A549 (cell line): ENCODE data around the gene UTF1. TPM values are rescaled to one million over a fixed set of nuclear protein-coding genes. Genes with fewer than 3 reads are reported as not detected.

Experiments used
- ATAC-seq, 2 experiments: fragments of 200-7000 bp in 1 of 2; fragments of >200 bp in 1 of 2; cut with Nextera tagmentation in 1 of 2; cut with Tn5 transposase in 1 of 2; 3 replicates each; pipeline versions ENCODE4 v1.8.0 to v1.9.1; 2018 to 2020; ENCODE audit warnings: mild to moderate bottlenecking in 1 of 2, moderate library complexity in 1 of 2
- CTCF ChIA-PET: fragments of 300-600 bp; sonication (Branson Sonifier 250); formaldehyde crosslinking; extraction: SDS; loops from one replicate; lab custom pipeline; 2021; ENCODE audit warnings: antibody characterized with exemption, inconsistent platforms; lab: Yijun Ruan, JAX
- POLR2A ChIA-PET: fragments of 350-600 bp; formaldehyde crosslinking; extraction: SDS; loops from one replicate; lab custom pipeline; 2021; ENCODE audit warnings: antibody characterized with exemption, inconsistent platforms; lab: Yijun Ruan, JAX
- DNase-seq, 2 experiments: peaks; one replicate each; pipeline versions ENCODE4 v3.0.0 to v3.0.0-alpha.2; 2011 to 2016; ENCODE audit warnings: low read depth in 1 of 2, low spot score in 1 of 2
- FAIRE-seq: peaks from 2 replicates; lab custom pipeline; 2011; peaks lifted over from hg19 to GRCh38; lab: Jason Lieb, UNC
- H3K27ac ChIP-seq, 2 experiments: fragments of >200 bp; sonication (Bioruptor Twin); formaldehyde crosslinking; 3 replicates each; pipeline ENCODE4 v1.5.1; 2016 to 2017
- H3K4me1 ChIP-seq: fragments of >200 bp; sonication (Bioruptor Twin); formaldehyde crosslinking; 3 replicates; pipeline ENCODE4 v1.6.1; 2016
- H3K4me2 ChIP-seq: fragments of >200 bp; sonication (Bioruptor Twin); formaldehyde crosslinking; 3 replicates; pipeline ENCODE4 v1.6.1; 2016
- H3K4me3 ChIP-seq: fragments of >200 bp; sonication (Bioruptor Twin); formaldehyde crosslinking; 3 replicates; pipeline ENCODE4 v1.5.1; 2016
- H3K9me3 ChIP-seq: fragments of >200 bp; sonication (Bioruptor Twin); formaldehyde crosslinking; 3 replicates; pipeline ENCODE4 v1.6.1; 2016
- BHLHE40 ChIP-seq: IDR thresholded peaks from 2 replicates; pipeline ENCODE4 v1.6.1; 2012; ENCODE audit warnings: low read depth, low read length, inconsistent platforms
- CHD2 ChIP-seq: fragments of 150-350 bp; IDR thresholded peaks from 2 replicates; pipeline ENCODE4 v1.6.1; 2014; ENCODE audit warnings: low read length; ENCODE audit not compliant: partially characterized antibody
- CHD4 ChIP-seq: fragments of 200-600 bp; sonication (generic); IDR thresholded peaks from 2 replicates; pipeline ENCODE4 v1.6.1; 2016; ENCODE audit warnings: antibody characterized with exemption, mild to moderate bottlenecking, borderline replicate concordance
- EHF ChIP-seq: fragments of 250-450 bp; sonication (Bioruptor Pico); IDR thresholded peaks from 2 replicates; pipeline ENCODE4 v1.5.0; 2020; ENCODE audit warnings: mild to moderate bottlenecking
- EP300 ChIP-seq, 2 experiments: fragments of >200 bp; sonication (Bioruptor Twin); formaldehyde crosslinking; IDR thresholded peaks; 2 replicates in 1 of 2; 3 replicates in 1 of 2; pipeline ENCODE4 v1.6.1; 2016 to 2017
- FOSB ChIP-seq: fragments of 250-450 bp; sonication (Bioruptor Pico); IDR thresholded peaks from 2 replicates; pipeline ENCODE4 v1.5.0; 2020; ENCODE audit warnings: mild to moderate bottlenecking, moderate library complexity
- HEYL ChIP-seq: fragments of 250-450 bp; sonication (Bioruptor Pico); IDR thresholded peaks from 2 replicates; pipeline ENCODE4 v1.8.0; 2021; ENCODE audit warnings: mild to moderate bottlenecking, moderate library complexity
- HOXA7 ChIP-seq: fragments of 250-450 bp; sonication (Bioruptor Pico); IDR thresholded peaks from 2 replicates; pipeline ENCODE4 v1.5.0; 2020; ENCODE audit warnings: mild to moderate bottlenecking, moderate library complexity
- JUN ChIP-seq, 2 experiments: fragments of >200 bp; sonication (Bioruptor Twin); formaldehyde crosslinking; IDR thresholded peaks; 2 replicates in 1 of 2; 3 replicates in 1 of 2; pipeline ENCODE4 v1.6.1; 2016 to 2017
- JUNB ChIP-seq: fragments of >200 bp; sonication (Bioruptor Twin); formaldehyde crosslinking; IDR thresholded peaks from 2 replicates; pipeline ENCODE4 v1.6.1; 2016
- NFE2L2 ChIP-seq: fragments of 150-350 bp; conservative IDR thresholded peaks from 2 replicates; pipeline ENCODE4 v1.6.1; 2014; ENCODE audit warnings: low read length
- NPAS2 ChIP-seq: fragments of 250-450 bp; sonication (Bioruptor Pico); IDR thresholded peaks from 2 replicates; pipeline ENCODE4 v1.8.0; 2022; ENCODE audit warnings: mild to moderate bottlenecking, moderate library complexity, borderline replicate concordance
- NR3C1 ChIP-seq: fragments of >200 bp; sonication (Bioruptor Twin); formaldehyde crosslinking; IDR thresholded peaks from 3 replicates; pipeline ENCODE4 v1.6.1; 2017
- RAD21 ChIP-seq, 2 experiments: fragments of >200 bp in 1 of 2; sonication (Bioruptor Twin) in 1 of 2; formaldehyde crosslinking in 1 of 2; IDR thresholded peaks in 1 of 2; conservative IDR thresholded peaks in 1 of 2; 2 replicates in 1 of 2; 3 replicates in 1 of 2; pipeline ENCODE4 v1.6.1; 2012 to 2018; ENCODE audit warnings: inconsistent platforms in 1 of 2
- RARB ChIP-seq: fragments of 250-450 bp; sonication (Bioruptor Pico); IDR thresholded peaks from 2 replicates; pipeline ENCODE4 v1.8.0; 2021; ENCODE audit warnings: mild to moderate bottlenecking, moderate library complexity
- RFX5 ChIP-seq: fragments of 450-650 bp; IDR thresholded peaks from 2 replicates; pipeline ENCODE4 v1.7.1; 2014; ENCODE audit warnings: antibody characterized with exemption, mild to moderate bottlenecking, moderate library complexity
- SMC3 ChIP-seq: fragments of >200 bp; sonication (Bioruptor Twin); formaldehyde crosslinking; IDR thresholded peaks from 3 replicates; pipeline ENCODE4 v1.6.1; 2018; ENCODE audit warnings: inconsistent platforms
- ZFP36 ChIP-seq: fragments of 450-650 bp; IDR thresholded peaks from 2 replicates; pipeline ENCODE4 v1.6.1; 2014; ENCODE audit warnings: borderline replicate concordance; ENCODE audit not compliant: partially characterized antibody
- WGBS: methylation state at CpG from one replicate; pipeline ENCODE4 v1.1.6; 2017; ENCODE audit errors: missing lambda C conversion rate; 5-methylcytosine and 5-hydroxymethylcytosine counted together
- polyA plus RNA-seq, 4 experiments: library from polyadenylated mRNA; depleted of rRNA in 3 of 4; stranded (reverse); fragments of >200 nt; fragmentation: RNase III in 1 of 4; extraction: RNeasy Plus Mini Kit Qiagen cat#74134 plus additional on column Dnase treatment in 1 of 4; gene quantifications; 2 replicates in 3 of 4; 3 replicates in 1 of 4; pipeline ENCODE4 v1.2.3, GENCODE V29; 2011 to 2017
- TF ChIP-seq, protein P1 (sequence below): fragments of 450-650 bp; IDR thresholded peaks from 2 replicates; pipeline ENCODE4 v1.6.1; 2014; ENCODE audit warnings: antibody characterized with exemption
- TF ChIP-seq, protein P2 (sequence below): fragments of 150-350 bp; IDR thresholded peaks from 2 replicates; pipeline ENCODE4 v1.6.1; 2014; ENCODE audit warnings: low read depth, mild to moderate bottlenecking, low read length

UTF1 gene
- polyA plus RNA-seq, 2 of the 4 experiments (the other 2 are of a cell fraction): not detected

DNA sequence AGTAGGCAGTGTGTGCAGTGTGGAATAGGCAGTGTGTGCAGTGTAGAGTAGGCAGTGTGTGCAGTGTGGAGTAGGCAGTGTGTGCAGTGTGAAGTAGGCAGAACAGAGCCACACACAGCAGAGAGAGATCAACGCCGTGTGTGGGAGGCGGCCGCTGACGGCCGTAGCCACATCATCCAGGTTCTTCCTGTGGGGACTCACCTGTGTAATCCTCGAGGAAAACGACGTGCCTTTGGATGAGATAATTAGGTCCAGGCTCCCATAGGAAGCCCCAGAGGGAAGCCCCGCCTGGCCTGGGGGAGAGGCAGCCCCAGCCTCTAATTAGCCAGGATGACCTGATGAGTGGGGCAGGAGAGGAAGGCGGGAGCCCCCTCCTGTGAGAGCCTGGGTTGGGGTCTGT is 44.6 kb upstream of the UTF1 start:
- no peak overlapping the region for H3K27ac ChIP-seq
- H3K9me3 ChIP-seq: no peaks in the 10 kb centered on the region
- DNase-seq (no peak), ATAC-seq (no peak), FAIRE-seq (no peak)
- no peak for TF ChIP-seq FOSB
- TF ChIP-seq EHF: no peak
- TF ChIP-seq NPAS2 (CRISPR knock-in tag): no peak
- TF ChIP-seq SMC3: no peak
- H3K4me2 ChIP-seq: no peak overlapping the region
- WGBS: 52% methylated on average over 10 of the region's 11 CpGs
- ChIA-PET CTCF (no interaction called here), POLR2A (no interaction called here)
- no peak overlapping the region for H3K4me3 ChIP-seq
- H3K4me1 ChIP-seq: no peaks in the 10 kb centered on the region

DNA sequence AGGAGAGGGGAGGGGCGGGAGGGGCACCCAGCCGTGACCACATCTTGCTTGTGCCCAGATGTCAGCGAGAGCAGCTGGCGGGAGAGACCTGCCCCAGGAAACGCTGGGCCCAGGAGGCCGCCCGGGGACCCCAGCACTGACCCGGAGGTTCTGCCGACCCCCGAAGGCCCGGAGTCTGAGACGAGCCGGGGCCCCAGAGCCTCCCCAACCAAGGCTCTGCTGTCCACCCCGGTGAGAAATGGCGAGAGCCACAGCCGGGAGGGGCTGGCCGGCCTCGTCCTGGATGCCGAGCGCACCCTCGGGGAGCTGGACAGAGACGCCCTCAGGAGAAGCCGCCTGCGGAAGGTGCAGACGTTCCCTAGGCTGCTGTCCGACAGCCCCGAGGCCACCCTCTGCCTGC is 44.1 kb upstream of the UTF1 start:
- no peak for TF ChIP-seq JUNB
- TF ChIP-seq ZFP36: no peak
- no peak for TF ChIP-seq NR3C1
- no peaks in the 10 kb centered on the region for H3K4me1 ChIP-seq
- ChIA-PET POLR2A (no interaction called here), CTCF (interaction anchor here (1.5 to 1.6 kb wide), 2 partner anchors 11 to 42 kb away, joined by 3 to 5 read pairs; no protein-coding TSS in a partner anchor)
- no peaks in the 10 kb centered on the region for H3K9me3 ChIP-seq
- no peak overlapping the region for H3K4me3 ChIP-seq
- FAIRE-seq (no peak), DNase-seq (no peak), ATAC-seq (no peak)
- 70% methylated on average over 16 of the region's 27 CpGs for WGBS
- H3K27ac ChIP-seq: no peak overlapping the region
- no peak overlapping the region for H3K4me2 ChIP-seq

DNA sequence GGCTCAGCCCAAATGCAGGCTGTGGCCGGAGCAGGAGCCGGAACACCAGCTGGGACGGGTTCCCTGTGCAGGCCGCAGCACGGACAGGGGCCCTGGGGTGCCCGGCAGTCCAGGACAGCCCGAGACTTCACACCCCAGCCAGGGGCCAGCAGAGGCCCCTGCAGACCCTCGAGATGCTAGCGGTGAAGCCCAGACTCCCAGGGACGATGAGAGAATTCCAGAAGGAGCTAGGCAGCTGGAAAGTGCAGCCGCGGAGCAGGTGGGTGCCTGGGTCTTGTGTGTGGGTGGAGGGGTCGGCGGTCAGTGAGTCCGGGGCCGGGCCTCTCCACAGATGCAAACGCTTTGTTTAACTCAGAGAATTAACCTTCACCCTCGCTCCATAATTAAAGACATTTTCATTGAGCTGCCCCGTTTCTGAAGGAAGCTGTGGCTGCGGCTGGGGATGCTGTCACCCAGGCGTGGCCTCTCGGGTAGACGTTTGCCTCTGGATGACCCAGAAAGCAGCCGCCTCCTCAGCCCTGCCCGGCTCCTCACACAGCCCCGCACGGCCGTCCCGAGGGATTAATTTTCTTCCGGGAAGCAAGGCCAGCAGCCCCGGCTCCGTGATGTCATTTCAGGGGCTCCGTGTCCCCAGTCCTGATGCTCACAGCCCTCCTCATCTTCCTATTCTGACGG is 43.5 kb upstream of the UTF1 start:
- DNase-seq (no peak), ATAC-seq (no peak), FAIRE-seq (no peak)
- Histone ChIP-seq H3K4me1 (no peaks in the 10 kb centered on the region), H3K4me3 (no peak overlapping the region), H3K27ac (no peak overlapping the region), H3K9me3 (no peaks in the 10 kb centered on the region; the same call in 2 of the 3 replicates), H3K4me2 (no peak overlapping the region)
- ChIA-PET CTCF (interaction anchor here (1.5 to 1.6 kb wide), 2 partner anchors 11 to 43 kb away, joined by 3 to 5 read pairs; no protein-coding TSS in a partner anchor), POLR2A (no interaction called here)
- WGBS: 71% methylated on average over 27 of the region's 34 CpGs
- TF ChIP-seq RARB (CRISPR knock-in tag): no peak
- TF ChIP-seq, protein P1, sequence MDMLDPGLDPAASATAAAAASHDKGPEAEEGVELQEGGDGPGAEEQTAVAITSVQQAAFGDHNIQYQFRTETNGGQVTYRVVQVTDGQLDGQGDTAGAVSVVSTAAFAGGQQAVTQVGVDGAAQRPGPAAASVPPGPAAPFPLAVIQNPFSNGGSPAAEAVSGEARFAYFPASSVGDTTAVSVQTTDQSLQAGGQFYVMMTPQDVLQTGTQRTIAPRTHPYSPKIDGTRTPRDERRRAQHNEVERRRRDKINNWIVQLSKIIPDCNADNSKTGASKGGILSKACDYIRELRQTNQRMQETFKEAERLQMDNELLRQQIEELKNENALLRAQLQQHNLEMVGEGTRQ: no peak
- TF ChIP-seq CHD4: no peak
- TF ChIP-seq, protein P2, sequence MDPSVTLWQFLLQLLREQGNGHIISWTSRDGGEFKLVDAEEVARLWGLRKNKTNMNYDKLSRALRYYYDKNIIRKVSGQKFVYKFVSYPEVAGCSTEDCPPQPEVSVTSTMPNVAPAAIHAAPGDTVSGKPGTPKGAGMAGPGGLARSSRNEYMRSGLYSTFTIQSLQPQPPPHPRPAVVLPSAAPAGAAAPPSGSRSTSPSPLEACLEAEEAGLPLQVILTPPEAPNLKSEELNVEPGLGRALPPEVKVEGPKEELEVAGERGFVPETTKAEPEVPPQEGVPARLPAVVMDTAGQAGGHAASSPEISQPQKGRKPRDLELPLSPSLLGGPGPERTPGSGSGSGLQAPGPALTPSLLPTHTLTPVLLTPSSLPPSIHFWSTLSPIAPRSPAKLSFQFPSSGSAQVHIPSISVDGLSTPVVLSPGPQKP: no peak
- no peak for TF ChIP-seq NFE2L2
- no peak for TF ChIP-seq HEYL
- TF ChIP-seq NR3C1: no peak
- no peak for TF ChIP-seq BHLHE40
- no peak for TF ChIP-seq RFX5
- TF ChIP-seq RAD21 (conservative IDR thresholded peaks at IDR 0.05 in 1 of 2, IDR thresholded peaks at IDR 0.05 in 1 of 2): no peak
- TF ChIP-seq JUN (IDR thresholded peaks at IDR 0.05): no peak
- TF ChIP-seq HOXA7: no peak
- no peak for TF ChIP-seq CHD2
- no peak for TF ChIP-seq EP300 (IDR thresholded peaks at IDR 0.05)
